Right lobe of liver (tissue), 4 donors: Measurements from ENCODE around the gene NRXN3.

ENCODE experiments used
- POLR2A ChIP-seq: fragments of 450-650 bp; IDR thresholded peaks from one replicate; pipeline ENCODE4 v1.6.1; 2017; ENCODE audit warnings: antibody characterized with exemption, mild to moderate bottlenecking
- TF ChIP-seq, protein P1 (sequence below), 4 donors: fragments of 200-600 bp in 3 of 4; fragments of 450-650 bp in 1 of 4; IDR thresholded peaks; one replicate each; pipeline versions ENCODE4 v1.5.1 to v1.8.0; 2016 to 2022; ENCODE audit warnings: antibody characterized with exemption in 4 of 4, mild to moderate bottlenecking in 2 of 4
- donor health status: DM: no; HTN: no; CAD: no.
- donor health status: DM: no; HTN: no; CAD: no.
- donor health status: DM: no; HTN: yes; CAD: no.

DNA sequence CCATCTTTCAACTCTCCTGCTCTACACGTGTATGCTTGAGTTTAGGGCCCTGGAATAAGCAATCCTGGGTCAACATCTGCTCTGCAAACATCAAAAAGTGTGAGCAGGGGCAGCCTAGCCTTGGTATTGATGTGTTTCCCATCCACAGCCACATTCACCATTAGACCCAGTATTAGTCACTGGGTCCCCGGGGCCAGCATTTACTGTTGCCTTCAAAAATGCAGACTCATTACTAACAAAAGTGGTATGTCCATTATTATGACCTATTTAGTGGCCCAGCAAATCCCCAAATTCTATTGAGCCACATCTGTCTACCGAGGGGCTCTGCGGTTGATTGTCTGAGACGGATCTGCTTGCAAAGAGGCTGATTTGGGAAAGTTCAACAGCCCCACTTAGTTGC, 1379.3 kb downstream of the NRXN3 start:
- TF ChIP-seq, protein P1, sequence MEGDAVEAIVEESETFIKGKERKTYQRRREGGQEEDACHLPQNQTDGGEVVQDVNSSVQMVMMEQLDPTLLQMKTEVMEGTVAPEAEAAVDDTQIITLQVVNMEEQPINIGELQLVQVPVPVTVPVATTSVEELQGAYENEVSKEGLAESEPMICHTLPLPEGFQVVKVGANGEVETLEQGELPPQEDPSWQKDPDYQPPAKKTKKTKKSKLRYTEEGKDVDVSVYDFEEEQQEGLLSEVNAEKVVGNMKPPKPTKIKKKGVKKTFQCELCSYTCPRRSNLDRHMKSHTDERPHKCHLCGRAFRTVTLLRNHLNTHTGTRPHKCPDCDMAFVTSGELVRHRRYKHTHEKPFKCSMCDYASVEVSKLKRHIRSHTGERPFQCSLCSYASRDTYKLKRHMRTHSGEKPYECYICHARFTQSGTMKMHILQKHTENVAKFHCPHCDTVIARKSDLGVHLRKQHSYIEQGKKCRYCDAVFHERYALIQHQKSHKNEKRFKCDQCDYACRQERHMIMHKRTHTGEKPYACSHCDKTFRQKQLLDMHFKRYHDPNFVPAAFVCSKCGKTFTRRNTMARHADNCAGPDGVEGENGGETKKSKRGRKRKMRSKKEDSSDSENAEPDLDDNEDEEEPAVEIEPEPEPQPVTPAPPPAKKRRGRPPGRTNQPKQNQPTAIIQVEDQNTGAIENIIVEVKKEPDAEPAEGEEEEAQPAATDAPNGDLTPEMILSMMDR (IDR thresholded peaks at IDR 0.05): no peak
- TF ChIP-seq POLR2A: no peak
